HCT116 (cell line): Measurements from ENCODE around the gene KLF11. TPM values are rescaled to one million over a fixed set of nuclear protein-coding genes. Genes with fewer than 3 reads are reported as not detected.

Source experiments
- ATAC-seq: fragments of 200-7000 bp; cut with Tn5 transposase; 2 replicates; pipeline ENCODE4 v1.9.1; 2020; ENCODE audit warnings: mild to moderate bottlenecking, moderate library complexity
- BruUV-seq: library from RNA; stranded (reverse); fragments of 400-500 nt; replicated peaks from 2 replicates; lab custom pipeline; 2021; lab: Mats Ljungman, UMichigan
- CTCF ChIA-PET: fragments of 300-600 bp; sonication (Branson Sonifier 250); formaldehyde crosslinking; loops from one replicate; lab custom pipeline; 2021; ENCODE audit warnings: antibody characterized with exemption; lab: Charles Lee
- POLR2A ChIA-PET: fragments of 300-600, 350-600 bp; sonication (Branson Sonifier 250); formaldehyde crosslinking; loops from one replicate; lab custom pipeline; 2021; ENCODE audit warnings: antibody characterized with exemption; lab: Charles Lee
- RAD21 ChIA-PET, 2 experiments: fragments of 300-600 bp; sonication (Branson Sonifier 250); formaldehyde crosslinking; loops; one replicate each; lab custom pipeline; 2023; ENCODE audit warnings: low total read pairs in 2 of 2; ENCODE audit not compliant: uncharacterized antibody in 2 of 2, unreplicated experiment in 2 of 2, low non-redundant PET in 1 of 2; lab: Charles Lee
- DNase-seq: peaks from one replicate; pipeline ENCODE4 v3.0.0-alpha.2; 2010; ENCODE audit warnings: low read depth, low spot score
- H2AFZ ChIP-seq: fragments of 200-600 bp; shearing (Covaris generic), sonication (generic); 2 replicates; pipeline ENCODE4 v1.6.1; 2017; ENCODE audit warnings: low read depth, mixed run types, mixed read lengths, antibody characterized with exemption, low read length; ENCODE audit not compliant: poor library complexity, severe bottlenecking
- H3K27ac ChIP-seq: 2 replicates; pipeline ENCODE4 v1.5.1; 2012; ENCODE audit warnings: low read depth, low read length
- H3K27me3 ChIP-seq: fragments of 200-600 bp; sonication (generic); 2 replicates; pipeline ENCODE4 v1.6.1; 2016; ENCODE audit warnings: mixed run types, low read length, mixed read lengths; ENCODE audit not compliant: insufficient read depth
- H3K36me3 ChIP-seq, 2 experiments: fragments of 200-500 bp in 1 of 2; fragments of 200-600 bp in 1 of 2; sonication (Bioruptor generic) in 1 of 2; sonication (generic) in 1 of 2; 2 replicates each; pipeline versions ENCODE4 v1.5.1 to v1.6.1; 2014 to 2016; ENCODE audit warnings: low read length in 2 of 2, inconsistent platforms in 1 of 2, mixed read lengths in 1 of 2, mixed run types in 1 of 2; ENCODE audit not compliant: insufficient read depth in 2 of 2, control insufficient read depth in 1 of 2
- H3K4me1 ChIP-seq, 2 experiments: fragments of 200-600 bp in 1 of 2; sonication (generic) in 1 of 2; 2 replicates each; pipeline versions ENCODE4 v1.5.1 to v1.6.1; 2012 to 2017; ENCODE audit warnings: low read length in 2 of 2, inconsistent platforms in 1 of 2, mild to moderate bottlenecking in 1 of 2, mixed read lengths in 1 of 2, mixed run types in 1 of 2, moderate library complexity in 1 of 2; ENCODE audit not compliant: insufficient read depth in 2 of 2, control insufficient read depth in 1 of 2
- H3K4me2 ChIP-seq: fragments of 200-600 bp; sonication (generic); 2 replicates; pipeline ENCODE4 v1.6.1; 2017; ENCODE audit warnings: mixed run types, low read length, mixed read lengths
- H3K4me3 ChIP-seq, 2 experiments: fragments of 200-600 bp in 1 of 2; sonication (generic) in 1 of 2; replicated peaks in 1 of 2; 2 replicates each; pipeline ENCODE4 v1.5.1; 2011 to 2016; ENCODE audit warnings: low read length in 2 of 2, control low read depth in 1 of 2, low read depth in 1 of 2, mild to moderate bottlenecking in 1 of 2, mixed read lengths in 1 of 2, mixed run types in 1 of 2
- H3K79me2 ChIP-seq: fragments of 200-600 bp; sonication (generic); 2 replicates; pipeline ENCODE4 v1.6.1; 2017; ENCODE audit warnings: mild to moderate bottlenecking, mixed run types, low read length, moderate library complexity, mixed read lengths; ENCODE audit not compliant: insufficient read depth
- H3K9ac ChIP-seq: fragments of 200-600 bp; sonication (generic); 2 replicates; pipeline ENCODE4 v1.6.1; 2016; ENCODE audit warnings: low read length, mixed read lengths
- H3K9me2 ChIP-seq: fragments of 200-600 bp; sonication (generic), shearing (Covaris generic); 2 replicates; pipeline ENCODE4 v1.6.1; 2017; ENCODE audit warnings: mixed run types, mild to moderate bottlenecking, moderate library complexity; ENCODE audit not compliant: insufficient read depth
- H3K9me3 ChIP-seq, 2 experiments: fragments of 200-500 bp in 1 of 2; fragments of 200-600 bp in 1 of 2; sonication (Bioruptor generic) in 1 of 2; sonication (generic) in 1 of 2; 2 replicates each; pipeline ENCODE4 v1.6.1; 2014 to 2017; ENCODE audit warnings: low read length in 2 of 2, mixed read lengths in 2 of 2, inconsistent platforms in 1 of 2, low read depth in 1 of 2, mild to moderate bottlenecking in 1 of 2, mixed run types in 1 of 2, moderate library complexity in 1 of 2; ENCODE audit not compliant: control insufficient read depth in 1 of 2, insufficient read depth in 1 of 2
- H4K20me1 ChIP-seq: fragments of 200-600 bp; sonication (generic), shearing (Covaris generic); 2 replicates; pipeline ENCODE4 v1.6.1; 2017; ENCODE audit warnings: mixed run types, mild to moderate bottlenecking, moderate library complexity; ENCODE audit not compliant: insufficient read depth
- CBX3 ChIP-seq: IDR thresholded peaks from 2 replicates; pipeline ENCODE4 v1.6.1; 2012; ENCODE audit warnings: low read depth
- EGR1 ChIP-seq: IDR thresholded peaks from 2 replicates; pipeline ENCODE4 v1.6.1; 2012; ENCODE audit warnings: low read depth
- EZH2 ChIP-seq: fragments of 200-600 bp; sonication (generic); IDR thresholded peaks from 2 replicates; pipeline ENCODE4 v1.6.1; 2017; ENCODE audit warnings: antibody characterized with exemption, mixed run types
- EZH2phosphoT487 ChIP-seq: fragments of 200-600 bp; IDR thresholded peaks from 2 replicates; pipeline ENCODE4 v1.6.1; 2018; ENCODE audit warnings: antibody characterized with exemption, borderline replicate concordance
- MAX ChIP-seq: IDR thresholded peaks from 2 replicates; pipeline ENCODE4 v1.6.1; 2012
- POLR2AphosphoS5 ChIP-seq: IDR thresholded peaks from 2 replicates; pipeline ENCODE4 v1.6.1; 2011; ENCODE audit warnings: mild to moderate bottlenecking, low read depth, low read length, moderate library complexity
- RAD21 ChIP-seq: IDR thresholded peaks from 2 replicates; pipeline ENCODE4 v1.6.1; 2012; ENCODE audit warnings: low read depth, mild to moderate bottlenecking
- SP1 ChIP-seq: IDR thresholded peaks from 2 replicates; pipeline ENCODE4 v1.6.1; 2012; ENCODE audit warnings: low read depth
- SRF ChIP-seq: IDR thresholded peaks from 2 replicates; pipeline ENCODE4 v1.6.1; 2012; ENCODE audit warnings: low read depth
- ZBTB33 ChIP-seq: IDR thresholded peaks from 2 replicates; pipeline ENCODE4 v1.6.1; 2011; ENCODE audit warnings: mild to moderate bottlenecking, low read length, moderate library complexity; ENCODE audit not compliant: insufficient replicate concordance; ENCODE audit errors: extremely low read depth
- intact Hi-C: fragments of 100-400 bp; cut with micrococcal nuclease; formaldehyde crosslinking; loops from 2 replicates; pipeline ENCODE4 v1.10.0; 2022
- total RNA-seq: library from RNA; stranded (reverse); gene quantifications from one replicate; pipeline ENCODE4 v1.2.1, GENCODE V29; 2021; ENCODE audit not compliant: unreplicated experiment
- TF ChIP-seq, protein P1 (sequence below), 3 experiments: fragments of 200-600 bp in 1 of 3; sonication (generic) in 1 of 3; IDR thresholded peaks in 2 of 3; conservative IDR thresholded peaks in 1 of 3; 2 replicates each; pipeline ENCODE4 v1.5.1; 2012 to 2017; ENCODE audit warnings: low read depth in 2 of 3, low read length in 2 of 3, antibody characterized with exemption in 1 of 3, borderline replicate concordance in 1 of 3, control low read depth in 1 of 3, mild to moderate bottlenecking in 1 of 3, mixed read lengths in 1 of 3, mixed run types in 1 of 3, moderate library complexity in 1 of 3; ENCODE audit not compliant: insufficient read depth in 1 of 3

The KLF11 gene
- total RNA-seq, 1 experiment from 2014 or later: 9.0 TPM

GRCh38 chr2:10078001-10078400 lies 34.7 kb downstream of the KLF11 start:
- no peaks in the 10 kb centered on the region for H4K20me1 ChIP-seq
- BruUV-seq: no TSS peak
- H3K9me2 ChIP-seq: no peaks in the 10 kb centered on the region
- ChIA-PET POLR2A (no interaction called here), CTCF (interaction anchor here (3.8 kb wide), 1 partner anchor 357 kb away, joined by 14 read pairs; no protein-coding TSS in a partner anchor), RAD21 (no interaction called here)
- H3K4me3 ChIP-seq: no peak overlapping the region
- H3K79me2 ChIP-seq: no peaks in the 10 kb centered on the region
- no peaks in the 10 kb centered on the region for H3K36me3 ChIP-seq
- H3K27me3 ChIP-seq: no peaks in the 10 kb centered on the region
- H3K27ac ChIP-seq: no peak overlapping the region
- H3K9me3 ChIP-seq: no peaks in the 10 kb centered on the region
- intact Hi-C loops: no loop called here
- TF ChIP-seq EGR1: no peak
- TF ChIP-seq, protein P1, sequence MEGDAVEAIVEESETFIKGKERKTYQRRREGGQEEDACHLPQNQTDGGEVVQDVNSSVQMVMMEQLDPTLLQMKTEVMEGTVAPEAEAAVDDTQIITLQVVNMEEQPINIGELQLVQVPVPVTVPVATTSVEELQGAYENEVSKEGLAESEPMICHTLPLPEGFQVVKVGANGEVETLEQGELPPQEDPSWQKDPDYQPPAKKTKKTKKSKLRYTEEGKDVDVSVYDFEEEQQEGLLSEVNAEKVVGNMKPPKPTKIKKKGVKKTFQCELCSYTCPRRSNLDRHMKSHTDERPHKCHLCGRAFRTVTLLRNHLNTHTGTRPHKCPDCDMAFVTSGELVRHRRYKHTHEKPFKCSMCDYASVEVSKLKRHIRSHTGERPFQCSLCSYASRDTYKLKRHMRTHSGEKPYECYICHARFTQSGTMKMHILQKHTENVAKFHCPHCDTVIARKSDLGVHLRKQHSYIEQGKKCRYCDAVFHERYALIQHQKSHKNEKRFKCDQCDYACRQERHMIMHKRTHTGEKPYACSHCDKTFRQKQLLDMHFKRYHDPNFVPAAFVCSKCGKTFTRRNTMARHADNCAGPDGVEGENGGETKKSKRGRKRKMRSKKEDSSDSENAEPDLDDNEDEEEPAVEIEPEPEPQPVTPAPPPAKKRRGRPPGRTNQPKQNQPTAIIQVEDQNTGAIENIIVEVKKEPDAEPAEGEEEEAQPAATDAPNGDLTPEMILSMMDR (IDR thresholded peaks at IDR 0.05 in 2 of 3, conservative IDR thresholded peaks at IDR 0.05 in 1 of 3; ENCODE audit: borderline replicate concordance in 1 of 3, insufficient read depth in 1 of 3, low read depth in 2 of 3, low read length in 2 of 3): no peak
- no peak for TF ChIP-seq CBX3
- no peak for TF ChIP-seq MAX
- no peak for TF ChIP-seq SP1
- TF ChIP-seq ZBTB33: no peak
- TF ChIP-seq RAD21: no peak
- TF ChIP-seq POLR2AphosphoS5: no peak
- TF ChIP-seq EZH2phosphoT487: no peak
- TF ChIP-seq SRF: no peak
- no peak for TF ChIP-seq EZH2
- H3K4me2 ChIP-seq: no peak overlapping the region
- no peak for DNase-seq
- peaks cover 6 to 13% of the 10 kb centered on the region in 2 experiments for H3K4me1 ChIP-seq
- no peak overlapping the region for H3K9ac ChIP-seq
- H2AFZ ChIP-seq: no peak overlapping the region
- ATAC-seq: no peak
